ENCODE results near the gene ANXA1.

GRCh38 chr9:73202980-73203379 lies 51.3 kb downstream of the ANXA1 start:
- TF ChIP-seq CTCF (IDR thresholded peaks at IDR 0.05) (no peak), POLR2AphosphoS5 (IDR thresholded peaks at IDR 0.05; ENCODE audit: insufficient read depth in 1 of 2, low read depth in 1 of 2) (no peak), POLR2A (IDR thresholded peaks at IDR 0.05) (no peak)
